ENCODE data around the gene SERPINB1.

The SERPINB1 gene

DNA sequence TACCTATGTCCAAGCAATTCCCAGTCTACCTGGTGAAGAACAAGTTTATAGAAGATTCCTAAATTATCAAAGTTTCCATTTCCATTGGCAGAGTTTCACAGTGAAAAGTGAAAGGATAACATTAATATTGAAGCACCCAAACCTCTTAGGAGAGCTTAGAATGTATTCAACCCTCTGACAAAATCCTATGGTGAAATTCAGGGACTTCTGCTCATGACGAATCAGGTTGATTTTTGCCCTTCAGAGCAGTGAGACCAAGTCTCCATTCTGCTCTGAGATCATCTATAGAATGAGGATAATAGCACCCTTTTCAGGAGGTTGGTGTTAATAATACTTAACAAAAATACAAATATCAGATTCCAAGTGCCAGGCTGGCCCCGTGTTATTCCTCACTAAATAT, 15.5 kb downstream of the SERPINB1 start:
- no peak overlapping the region for H3K9ac ChIP-seq (ENCODE audit: low read length)
- no peak for DNase-seq (ENCODE audit: low read depth)
- no peaks in the 10 kb centered on the region for H3K36me3 ChIP-seq (ENCODE audit: control insufficient read depth, insufficient read depth, low read length, severe bottlenecking)
- no peak overlapping the region for H3K4me3 ChIP-seq (ENCODE audit: low read length)
- no peaks in the 10 kb centered on the region for H3K27me3 ChIP-seq (replicated peaks; ENCODE audit: control insufficient read depth, insufficient read depth, low read length)
- no peaks in the 10 kb centered on the region for H3K9me3 ChIP-seq (ENCODE audit: control insufficient read depth, low read length)
- no peaks in the 10 kb centered on the region for H3K4me1 ChIP-seq (ENCODE audit: control insufficient read depth, insufficient read depth, low read length)

DNA sequence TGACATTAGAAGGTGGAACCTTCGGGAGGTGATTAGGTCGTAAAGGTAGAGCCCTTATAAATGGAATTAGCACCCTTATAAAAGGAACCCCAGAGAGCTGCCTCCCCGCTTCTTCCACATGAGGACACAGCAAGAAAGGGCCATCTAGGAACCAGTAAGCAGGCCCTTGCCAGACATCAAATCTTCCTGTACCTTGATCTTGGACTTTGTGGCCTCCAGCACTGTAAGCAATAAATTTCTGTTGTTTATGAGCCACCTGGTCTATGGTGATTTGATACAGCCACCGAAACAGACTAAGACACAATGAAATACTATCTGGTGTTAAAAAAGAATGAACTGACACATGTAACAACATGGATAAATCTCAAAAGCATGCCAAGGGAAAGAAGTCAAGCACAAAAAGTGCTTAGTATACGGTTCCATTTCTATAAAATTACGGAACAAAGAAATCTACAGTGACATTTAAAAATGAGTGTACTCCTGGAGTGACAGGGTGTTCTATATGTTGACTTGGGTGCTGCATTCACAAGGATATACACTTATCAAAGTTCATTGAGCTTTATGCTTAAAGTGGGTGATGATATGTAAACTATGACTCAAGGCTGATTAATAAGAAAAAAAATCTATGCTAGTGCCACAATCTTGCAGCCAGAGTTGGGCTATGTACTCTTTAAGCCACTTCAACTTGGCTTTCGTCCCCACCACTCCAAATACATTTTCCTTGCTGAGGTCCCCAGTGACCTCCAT, 18.4 kb downstream of the SERPINB1 start:
- H3K27me3 ChIP-seq (replicated peaks; ENCODE audit: control insufficient read depth, insufficient read depth, low read length) = no peaks in the 10 kb centered on the region
- no peak overlapping the region for H3K9ac ChIP-seq (ENCODE audit: low read length)
- H3K4me3 ChIP-seq (ENCODE audit: low read length) = no peak overlapping the region
- no peaks in the 10 kb centered on the region for H3K9me3 ChIP-seq (ENCODE audit: control insufficient read depth, low read length)
- peaks cover 10% of the 10 kb centered on the region for H3K4me1 ChIP-seq (ENCODE audit: control insufficient read depth, insufficient read depth, low read length)
- DNase-seq (ENCODE audit: low read depth) = no peak
- H3K36me3 ChIP-seq (ENCODE audit: control insufficient read depth, insufficient read depth, low read length, severe bottlenecking) = no peaks in the 10 kb centered on the region

DNA sequence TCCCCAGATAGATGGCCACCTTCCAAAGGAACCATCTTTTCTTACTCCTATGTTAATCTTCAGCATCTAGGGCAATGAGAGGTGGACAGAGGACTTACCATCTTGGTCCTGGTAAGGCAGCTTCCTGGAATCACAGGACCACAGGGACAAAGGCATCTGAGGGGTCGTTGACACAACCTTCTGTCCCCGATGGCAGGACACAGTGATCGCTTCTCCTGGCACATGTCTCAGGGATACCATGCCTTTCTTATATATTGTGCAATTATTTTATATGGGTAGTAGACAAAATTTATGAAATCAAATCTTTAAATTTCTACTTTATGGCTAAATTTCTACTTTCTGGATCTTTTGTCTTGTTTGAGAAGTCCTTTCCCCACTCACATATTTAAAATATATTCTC, 20.1 kb downstream of the SERPINB1 start:
- no peaks in the 10 kb centered on the region for H3K27me3 ChIP-seq (replicated peaks; ENCODE audit: control insufficient read depth, insufficient read depth, low read length)

DNA sequence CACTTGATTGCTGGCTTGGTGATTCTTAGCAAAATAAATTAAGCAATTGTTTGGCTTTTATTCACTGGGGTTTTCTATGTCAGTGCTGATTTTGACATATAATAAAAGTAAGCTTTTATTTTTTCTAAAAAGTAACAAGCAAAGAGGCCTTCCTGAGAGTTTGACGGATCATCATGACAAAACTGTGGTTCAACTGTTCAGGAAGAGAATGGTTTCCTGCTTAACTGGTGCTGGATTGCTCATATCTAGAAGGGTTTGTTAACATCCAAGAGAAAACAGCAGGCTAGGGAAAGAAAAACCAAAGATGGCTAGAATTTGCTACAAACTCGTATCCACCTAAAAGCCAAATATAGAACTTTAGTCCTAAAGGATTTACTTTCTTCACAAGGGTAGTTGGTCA, 21.2 kb downstream of the SERPINB1 start:
- H3K4me1 ChIP-seq (ENCODE audit: control insufficient read depth, insufficient read depth, low read length) = peaks cover 18% of the 10 kb centered on the region
- no peak for DNase-seq (ENCODE audit: low read depth)

More for the DNA sequence above, 20.1 kb downstream of the SERPINB1 start:
- no peak for DNase-seq (ENCODE audit: low read depth)
- H3K36me3 ChIP-seq (ENCODE audit: control insufficient read depth, insufficient read depth, low read length, severe bottlenecking) = no peaks in the 10 kb centered on the region
- no peak overlapping the region for H3K4me3 ChIP-seq (ENCODE audit: low read length)
- peaks cover under 1% of the 10 kb centered on the region for H3K9me3 ChIP-seq (ENCODE audit: control insufficient read depth, low read length)
- H3K9ac ChIP-seq (ENCODE audit: low read length) = no peak overlapping the region
- peaks cover 18% of the 10 kb centered on the region for H3K4me1 ChIP-seq (ENCODE audit: control insufficient read depth, insufficient read depth, low read length)

DNA sequence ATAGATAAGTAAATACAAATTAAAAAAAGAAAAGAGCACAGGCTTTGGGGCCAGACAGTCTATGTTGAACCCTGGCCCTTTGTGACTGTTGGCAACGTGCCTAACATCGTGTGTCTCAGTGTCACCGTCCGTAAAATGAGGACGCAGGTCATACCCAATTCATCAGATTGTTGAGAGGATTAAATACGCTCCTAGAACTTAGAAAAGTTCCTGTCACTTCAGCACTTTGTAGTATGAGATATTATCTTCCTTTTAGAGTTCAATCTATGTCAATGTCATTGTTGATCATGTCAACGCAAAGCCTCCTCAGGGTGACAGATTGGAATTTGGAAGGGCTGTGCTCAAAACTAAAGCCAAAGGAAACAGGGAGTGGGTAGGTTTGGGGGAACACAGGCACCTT, 21.7 kb downstream of the SERPINB1 start:
- Histone ChIP-seq H3K9ac (ENCODE audit: low read length) (no peak overlapping the region), H3K27me3 (replicated peaks; ENCODE audit: control insufficient read depth, insufficient read depth, low read length) (no peaks in the 10 kb centered on the region), H3K9me3 (ENCODE audit: control insufficient read depth, low read length) (peaks cover 9% of the 10 kb centered on the region), H3K4me3 (ENCODE audit: low read length) (no peak overlapping the region), H3K36me3 (ENCODE audit: control insufficient read depth, insufficient read depth, low read length, severe bottlenecking) (no peaks in the 10 kb centered on the region), H3K4me1 (ENCODE audit: control insufficient read depth, insufficient read depth, low read length) (peaks cover 18% of the 10 kb centered on the region)
- DNase-seq (ENCODE audit: low read depth) = no peak

More for the DNA sequence above, 21.2 kb downstream of the SERPINB1 start:
- Histone ChIP-seq H3K4me3 (ENCODE audit: low read length) (no peak overlapping the region), H3K36me3 (ENCODE audit: control insufficient read depth, insufficient read depth, low read length, severe bottlenecking) (no peaks in the 10 kb centered on the region), H3K27me3 (replicated peaks; ENCODE audit: control insufficient read depth, insufficient read depth, low read length) (no peaks in the 10 kb centered on the region), H3K9ac (ENCODE audit: low read length) (no peak overlapping the region), H3K9me3 (ENCODE audit: control insufficient read depth, low read length) (peaks cover 9% of the 10 kb centered on the region)

DNA sequence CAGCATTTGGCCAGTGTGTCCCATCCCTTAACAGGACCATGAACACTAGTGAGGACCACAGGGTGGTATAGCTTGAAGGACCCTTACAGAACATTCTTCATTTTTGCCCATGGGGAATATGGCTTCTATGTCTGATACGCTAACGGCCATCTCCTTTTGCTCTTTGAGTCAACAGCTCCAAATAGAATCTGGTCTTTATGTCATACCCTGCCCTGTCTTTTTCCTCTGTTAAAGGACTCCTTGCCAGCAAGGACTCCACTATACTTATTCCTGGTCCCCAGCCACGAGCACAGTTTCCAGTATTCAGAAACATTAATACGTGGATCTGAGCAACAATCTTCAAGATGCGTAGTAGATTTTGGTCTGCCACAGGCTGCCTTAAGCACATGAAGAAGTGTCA, 22.5 kb downstream of the SERPINB1 start:
- Histone ChIP-seq H3K9me3 (ENCODE audit: control insufficient read depth, low read length) (peaks cover 9% of the 10 kb centered on the region), H3K4me3 (ENCODE audit: low read length) (no peak overlapping the region), H3K9ac (ENCODE audit: low read length) (no peak overlapping the region), H3K27me3 (replicated peaks; ENCODE audit: control insufficient read depth, insufficient read depth, low read length) (no peaks in the 10 kb centered on the region), H3K36me3 (ENCODE audit: control insufficient read depth, insufficient read depth, low read length, severe bottlenecking) (no peaks in the 10 kb centered on the region), H3K4me1 (ENCODE audit: control insufficient read depth, insufficient read depth, low read length) (peaks cover 18% of the 10 kb centered on the region)
- DNase-seq (ENCODE audit: low read depth) = no peak

DNA sequence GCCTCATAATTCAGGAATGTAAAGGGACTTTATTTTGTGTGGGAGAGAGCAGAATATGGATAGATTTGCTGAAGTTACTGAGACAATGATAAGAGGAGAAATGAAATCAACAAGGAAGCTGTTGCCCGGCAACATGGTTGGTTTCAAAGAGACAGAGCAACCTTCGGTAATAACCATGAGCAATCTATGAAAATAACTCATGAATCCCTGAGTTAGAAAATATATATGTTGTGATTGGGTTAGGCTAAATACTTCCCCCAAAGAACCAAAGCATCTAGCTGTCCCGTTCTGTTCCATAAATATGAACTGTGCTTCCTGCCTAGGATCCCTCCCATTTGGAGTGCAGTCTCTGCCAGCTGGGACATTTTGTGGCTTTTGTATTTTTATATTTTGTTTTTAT, 23.1 kb downstream of the SERPINB1 start:
- Histone ChIP-seq H3K9ac (ENCODE audit: low read length) (no peak overlapping the region), H3K9me3 (ENCODE audit: control insufficient read depth, low read length) (peaks cover 9% of the 10 kb centered on the region), H3K36me3 (ENCODE audit: control insufficient read depth, insufficient read depth, low read length, severe bottlenecking) (no peaks in the 10 kb centered on the region), H3K4me1 (ENCODE audit: control insufficient read depth, insufficient read depth, low read length) (peaks cover 18% of the 10 kb centered on the region), H3K27me3 (replicated peaks; ENCODE audit: control insufficient read depth, insufficient read depth, low read length) (no peaks in the 10 kb centered on the region), H3K4me3 (ENCODE audit: low read length) (peak overlapping the region; percentile 8)
- peak; percentile 53 for DNase-seq (ENCODE audit: low read depth)

DNA sequence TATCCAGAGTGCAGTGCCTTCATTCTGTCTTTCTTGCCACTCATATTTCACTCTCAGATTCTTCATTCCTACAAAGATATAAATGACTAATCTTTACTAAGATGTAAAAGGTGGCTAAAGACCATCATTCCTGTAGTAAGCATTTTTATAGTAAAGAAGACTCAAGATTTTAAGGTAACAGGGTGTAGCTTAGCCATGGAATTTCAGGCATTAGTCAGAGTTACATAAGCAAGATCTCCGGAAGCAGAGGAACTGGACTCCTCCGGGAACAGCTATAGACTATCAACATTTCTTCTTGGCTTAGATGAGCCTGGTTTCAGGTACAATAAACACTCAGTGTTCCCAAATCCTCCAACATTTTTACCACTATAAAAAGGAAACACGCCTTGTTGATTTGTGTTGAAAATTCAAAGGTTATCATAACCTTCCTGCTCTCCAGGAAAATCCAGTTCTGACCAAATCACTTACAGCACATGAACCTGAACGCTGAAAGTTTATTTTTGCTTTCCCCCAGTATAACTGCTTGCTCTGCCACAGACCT, 23.7 kb downstream of the SERPINB1 start:
- Histone ChIP-seq H3K4me3 (ENCODE audit: low read length) (peak overlapping the region; percentile 8), H3K9me3 (ENCODE audit: control insufficient read depth, low read length) (peaks cover 9% of the 10 kb centered on the region), H3K4me1 (ENCODE audit: control insufficient read depth, insufficient read depth, low read length) (peaks cover 18% of the 10 kb centered on the region), H3K27me3 (replicated peaks; ENCODE audit: control insufficient read depth, insufficient read depth, low read length) (no peaks in the 10 kb centered on the region), H3K36me3 (ENCODE audit: control insufficient read depth, insufficient read depth, low read length, severe bottlenecking) (no peaks in the 10 kb centered on the region), H3K9ac (ENCODE audit: low read length) (no peak overlapping the region)
- peak; percentile 56 for DNase-seq (ENCODE audit: low read depth)

DNA sequence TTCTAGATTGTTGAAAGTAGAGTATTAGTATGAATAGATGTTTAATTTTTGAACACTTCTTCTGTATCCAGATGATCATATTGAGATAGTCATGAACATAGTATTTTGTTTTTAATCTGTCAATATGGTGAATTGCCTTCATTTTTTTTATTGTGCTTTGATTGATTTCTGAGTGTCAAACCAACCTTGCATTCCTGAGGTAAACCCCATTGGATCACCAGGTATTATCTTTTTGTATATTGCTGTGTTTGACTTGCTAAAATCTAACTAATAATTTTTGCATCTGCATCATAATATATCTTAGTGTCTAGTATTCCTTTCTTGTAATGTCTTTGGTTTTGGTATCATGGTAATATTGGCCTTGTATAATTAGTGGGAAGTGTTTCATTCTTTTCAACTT, 25.5 kb downstream of the SERPINB1 start:
- no peak overlapping the region for H3K9ac ChIP-seq (ENCODE audit: low read length)
- no peak for DNase-seq (ENCODE audit: low read depth)
- H3K9me3 ChIP-seq (ENCODE audit: control insufficient read depth, low read length) = peaks cover 9% of the 10 kb centered on the region
- H3K4me3 ChIP-seq (ENCODE audit: low read length) = no peak overlapping the region
- peaks cover 18% of the 10 kb centered on the region for H3K4me1 ChIP-seq (ENCODE audit: control insufficient read depth, insufficient read depth, low read length)
- H3K27me3 ChIP-seq (replicated peaks; ENCODE audit: control insufficient read depth, insufficient read depth, low read length) = no peaks in the 10 kb centered on the region
- no peaks in the 10 kb centered on the region for H3K36me3 ChIP-seq (ENCODE audit: control insufficient read depth, insufficient read depth, low read length, severe bottlenecking)

DNA sequence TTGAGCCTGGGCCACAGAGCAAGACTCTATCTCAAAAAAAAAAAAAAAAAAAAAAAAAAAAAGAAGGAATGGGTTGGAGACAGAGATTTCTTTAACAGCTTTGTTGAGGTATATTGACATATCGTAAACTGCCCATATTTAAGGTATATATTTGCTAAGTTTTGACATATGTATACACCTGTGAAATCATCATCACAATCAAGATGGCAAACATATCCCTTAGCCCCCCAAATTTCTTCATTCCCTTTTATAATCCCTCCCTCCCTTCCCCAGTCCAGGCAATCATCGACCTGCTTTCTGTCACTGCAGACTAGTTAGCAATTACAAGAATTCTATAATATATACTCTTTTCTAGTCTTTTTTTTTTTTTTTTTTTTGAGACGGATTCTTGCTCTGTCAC, 29.0 kb downstream of the SERPINB1 start:
- Histone ChIP-seq H3K4me1 (ENCODE audit: control insufficient read depth, insufficient read depth, low read length) (peaks cover 10% of the 10 kb centered on the region), H3K4me3 (ENCODE audit: low read length) (no peak overlapping the region), H3K9ac (ENCODE audit: low read length) (no peak overlapping the region), H3K27me3 (replicated peaks; ENCODE audit: control insufficient read depth, insufficient read depth, low read length) (no peaks in the 10 kb centered on the region), H3K9me3 (ENCODE audit: control insufficient read depth, low read length) (peaks cover 9% of the 10 kb centered on the region), H3K36me3 (ENCODE audit: control insufficient read depth, insufficient read depth, low read length, severe bottlenecking) (no peaks in the 10 kb centered on the region)
- DNase-seq (ENCODE audit: low read depth) = no peak

DNA sequence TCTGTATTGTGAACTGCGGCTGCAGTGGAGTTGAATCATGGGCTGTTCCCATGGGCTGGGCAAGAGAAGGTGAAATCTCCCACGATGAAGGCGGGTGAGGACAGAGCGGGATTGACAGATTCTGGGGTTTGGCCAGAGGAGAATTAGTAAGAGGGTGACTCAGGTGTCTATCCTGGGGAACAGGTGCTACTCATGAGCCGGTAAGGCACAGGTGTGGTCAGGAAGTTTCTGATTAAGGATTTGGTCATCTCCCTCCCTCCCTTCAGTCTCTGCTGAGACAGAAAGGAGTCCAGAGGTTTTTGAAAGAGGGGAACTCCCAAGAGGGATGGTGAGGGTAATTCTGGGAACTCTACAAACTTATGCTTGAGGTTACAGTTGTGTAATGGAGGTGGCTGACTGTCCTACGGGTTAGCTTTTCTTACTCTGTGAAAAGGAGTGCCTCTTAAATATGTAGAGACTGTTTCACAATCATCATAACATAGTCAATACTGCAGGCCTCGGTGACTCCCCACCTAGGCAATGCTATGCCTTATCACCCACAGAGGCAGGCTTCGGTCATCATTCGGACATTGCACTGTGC, 31.5 kb downstream of the SERPINB1 start:
- Histone ChIP-seq H3K4me1 (ENCODE audit: control insufficient read depth, insufficient read depth, low read length) (peaks cover 8% of the 10 kb centered on the region), H3K4me3 (ENCODE audit: low read length) (no peak overlapping the region), H3K27me3 (replicated peaks; ENCODE audit: control insufficient read depth, insufficient read depth, low read length) (no peaks in the 10 kb centered on the region), H3K9ac (ENCODE audit: low read length) (no peak overlapping the region), H3K9me3 (ENCODE audit: control insufficient read depth, low read length) (no peaks in the 10 kb centered on the region), H3K36me3 (ENCODE audit: control insufficient read depth, insufficient read depth, low read length, severe bottlenecking) (no peaks in the 10 kb centered on the region)
- DNase-seq (ENCODE audit: low read depth) = no peak
